NOMO-1 (cell line): ENCODE measurements around the gene RAET1G.
"Not testable (repeated sequence)": the region's sequence is repeated elsewhere in the genome, so short reads cannot be mapped to it uniquely, and the experiment has no call there.

Source experiments
- DNase-seq, 2 experiments: peaks; one replicate each; lab custom pipeline; 2025; ENCODE audit not compliant: unreplicated experiment in 2 of 2; lab: John Stamatoyannopoulos, UW

RAET1G gene

DNA sequence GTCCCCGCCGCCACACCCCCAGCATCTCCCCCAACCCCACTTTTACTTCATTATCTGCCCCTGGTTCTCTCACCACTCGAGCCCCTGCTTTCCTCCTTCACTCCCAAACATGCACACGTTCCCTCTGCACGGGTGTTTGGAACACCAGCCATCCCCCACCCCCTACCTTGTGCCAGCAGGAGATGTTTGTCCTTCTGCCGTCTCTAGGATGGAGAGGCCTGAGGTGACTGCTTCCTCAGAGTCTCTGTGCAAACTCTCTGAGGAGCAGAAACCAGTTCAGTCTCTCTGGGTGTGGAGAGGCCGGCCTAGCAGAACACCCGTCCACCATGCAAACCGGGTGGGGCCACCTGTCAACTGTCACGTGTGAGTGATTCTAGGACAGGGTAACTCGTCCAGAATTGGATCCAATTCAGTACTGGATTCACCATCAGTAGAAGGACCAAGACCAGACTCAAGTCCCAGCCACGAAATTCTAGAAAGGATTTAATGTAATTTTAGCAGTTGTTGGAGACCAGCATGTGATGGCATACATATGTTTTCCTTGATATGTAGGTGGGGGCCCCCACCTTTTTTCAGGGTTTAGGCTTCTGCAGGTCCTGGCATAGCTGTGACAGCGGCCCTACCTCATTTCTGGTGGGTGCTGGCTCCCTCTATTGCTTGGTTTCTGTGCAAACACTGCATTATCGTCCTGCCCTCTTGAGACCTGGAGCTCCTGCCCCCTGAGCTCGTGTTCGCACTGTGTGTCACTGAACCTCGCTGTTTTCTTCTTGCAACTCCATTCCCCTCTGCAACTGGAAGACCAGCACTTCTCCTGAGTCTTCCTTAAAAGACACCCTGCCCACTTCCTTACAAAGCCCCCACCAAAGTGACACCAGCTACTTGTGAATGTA is 24.8 kb downstream of the RAET1G start, which contains the start of gene RAET1E:
Gene RAET1E, minus strand, starts transcription at position 259 of the 890 bp plus-strand sequence. CDS start 7,212 bp downstream, outside the sequence.
- no peak for DNase-seq

DNA sequence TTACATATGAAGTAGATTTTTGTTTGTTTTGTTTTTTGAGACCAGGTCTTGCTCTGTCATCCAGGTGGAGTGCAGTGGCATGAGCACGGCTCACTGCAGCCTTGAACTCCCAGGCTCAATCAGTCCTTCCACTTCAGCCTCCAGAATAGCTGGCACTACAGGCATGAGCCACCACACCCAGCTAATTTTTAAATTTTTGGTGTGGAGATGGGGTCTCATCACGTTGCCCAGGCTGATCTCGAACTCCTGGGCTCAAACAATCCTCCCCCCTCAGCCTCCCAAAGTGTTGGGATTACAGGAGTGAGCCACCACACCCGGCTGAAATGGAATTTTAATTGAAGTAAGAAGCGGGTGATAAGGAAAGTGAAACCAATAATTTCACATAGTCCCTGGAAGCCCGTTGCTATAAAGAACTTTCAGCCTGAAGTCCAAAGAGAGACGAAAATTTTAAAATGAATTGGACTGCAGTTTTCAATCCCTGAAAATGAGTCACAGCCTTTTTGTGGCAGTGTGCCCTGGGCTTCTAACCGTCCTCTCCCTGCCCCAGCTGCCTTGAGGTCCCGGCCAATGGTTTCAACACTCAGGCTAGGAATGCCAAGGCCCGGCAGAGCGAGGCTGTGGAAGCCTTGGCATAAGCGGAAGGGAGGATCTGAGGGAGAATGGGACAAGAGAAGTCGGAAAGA is 25.8 kb downstream of the RAET1G start:
- DNase-seq, result no peak

DNA sequence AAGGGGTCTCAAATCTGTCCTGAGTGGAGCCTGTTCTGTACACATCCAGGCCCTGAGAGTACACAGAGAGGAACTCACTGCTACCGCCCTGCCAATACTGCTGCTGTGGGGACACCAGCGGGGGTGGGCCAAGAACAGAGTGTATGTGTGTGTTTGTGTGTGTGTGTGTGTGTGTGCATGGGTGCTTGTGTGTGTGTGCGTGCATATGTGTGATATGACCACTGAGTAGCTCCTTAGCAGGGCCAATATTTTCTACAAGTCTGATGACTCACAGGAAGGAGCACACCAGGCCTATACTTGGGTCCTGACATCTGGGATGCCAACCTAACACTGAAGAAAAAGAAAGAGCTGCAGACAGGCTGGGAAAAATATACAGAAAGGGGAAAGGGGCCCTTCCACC is 26.4 kb downstream of the RAET1G start:
- no peak for DNase-seq

- no peak for DNase-seq
Measured at GRCh38 chr6:149895833-149896271, 27.1 kb downstream of the RAET1G start.

DNA sequence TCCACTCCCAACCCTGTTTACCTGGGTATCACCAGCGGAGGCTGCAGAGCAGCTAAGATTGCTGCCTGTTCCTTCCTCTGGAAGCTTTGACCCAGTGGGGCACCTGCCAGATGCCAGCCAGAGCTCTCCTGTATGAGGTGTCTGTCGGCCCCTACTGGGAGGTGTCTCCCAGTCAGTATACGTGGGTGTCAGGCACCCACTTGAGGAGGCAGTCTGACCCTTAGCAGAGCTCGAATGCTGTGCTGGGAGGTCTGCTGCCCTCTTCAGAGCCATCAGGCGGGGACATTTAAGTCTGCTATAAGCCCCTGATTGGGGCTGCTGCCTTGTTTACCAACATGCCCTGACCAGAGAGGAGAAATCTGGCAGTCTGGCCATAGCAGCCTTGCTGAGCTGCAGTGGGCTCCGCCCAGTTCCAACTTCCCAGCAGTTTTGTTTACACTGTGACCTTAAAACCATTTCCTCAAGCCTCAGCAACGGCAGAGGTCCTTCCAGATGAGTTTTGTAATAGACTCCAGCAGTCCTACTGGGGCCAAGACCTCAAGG is 27.8 kb downstream of the RAET1G start:
- no peak for DNase-seq

DNA sequence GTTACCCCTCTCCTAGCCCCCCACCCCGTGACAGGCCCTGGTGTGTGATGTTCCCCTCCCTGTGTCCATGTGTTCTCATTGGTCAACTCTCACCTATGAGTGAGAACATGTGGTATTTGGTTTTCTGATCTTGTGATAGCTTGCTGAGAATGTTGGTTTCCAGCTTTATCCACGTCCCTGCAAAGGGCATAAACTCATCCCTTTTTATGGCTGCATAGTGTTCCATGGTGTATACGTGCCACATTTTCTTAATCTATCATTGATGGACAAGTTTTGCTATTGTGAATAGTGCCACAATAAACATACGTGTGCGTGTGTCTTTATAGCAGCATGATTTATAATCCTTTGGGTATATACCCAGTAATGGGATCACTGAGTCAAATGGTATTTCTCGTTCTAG is 31.1 kb downstream of the RAET1G start:
- DNase-seq, result not testable (repeated sequence)

DNA sequence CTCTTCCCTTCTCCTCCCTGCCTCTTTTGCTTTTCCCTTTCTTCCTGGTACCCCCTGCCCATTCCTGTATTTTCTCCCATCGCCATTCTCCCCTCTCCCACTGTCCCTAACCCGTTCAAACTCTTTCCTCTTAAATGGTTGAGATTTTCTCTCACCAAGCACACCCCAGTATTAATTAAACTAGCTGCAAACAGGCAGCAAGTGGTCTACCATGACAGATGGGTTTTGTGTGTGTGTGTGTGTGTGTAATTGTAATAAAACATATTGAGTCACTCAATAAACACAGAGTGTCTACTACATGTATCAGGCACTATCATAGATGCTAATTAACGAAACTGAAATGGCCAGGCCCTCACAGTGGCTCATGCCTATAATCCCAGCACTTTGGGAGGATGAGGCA is 31.7 kb downstream of the RAET1G start:
- DNase-seq, result no peak

- no peak for DNase-seq
Measured at GRCh38 chr6:149890629-149891045, 32.3 kb downstream of the RAET1G start.

- no peak for DNase-seq
Measured at GRCh38 chr6:149889326-149889725, 33.6 kb downstream of the RAET1G start.

GRCh38 chr6:149888659-149889058 is 34.3 kb downstream of the RAET1G start:
- DNase-seq, result peak; percentile 69 to 77

- DNase-seq, result no peak
Measured at GRCh38 chr6:149888093-149888492, 34.8 kb downstream of the RAET1G start.

DNA sequence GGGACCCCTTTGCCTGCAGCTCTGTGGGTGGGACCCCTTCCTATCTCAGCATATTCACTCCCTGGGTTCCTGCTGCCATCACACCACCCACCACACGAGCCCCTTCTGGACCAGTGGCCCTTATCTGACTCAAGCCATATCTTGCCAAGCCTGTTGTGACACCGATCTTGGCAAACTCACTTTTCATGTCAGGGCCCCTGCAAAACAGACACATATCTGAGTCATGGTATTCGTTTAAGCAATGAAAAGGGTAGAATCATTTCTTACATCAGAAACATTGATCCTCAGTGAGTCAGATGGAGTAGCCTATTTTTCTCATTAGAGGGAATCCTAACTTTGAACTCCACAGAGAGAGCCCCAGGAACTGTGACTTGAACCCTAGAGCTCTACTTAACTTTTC is 35.6 kb downstream of the RAET1G start:
- DNase-seq, result no peak

- no peak for DNase-seq
Measured at GRCh38 chr6:149885888-149886287, 37.0 kb downstream of the RAET1G start.

DNA sequence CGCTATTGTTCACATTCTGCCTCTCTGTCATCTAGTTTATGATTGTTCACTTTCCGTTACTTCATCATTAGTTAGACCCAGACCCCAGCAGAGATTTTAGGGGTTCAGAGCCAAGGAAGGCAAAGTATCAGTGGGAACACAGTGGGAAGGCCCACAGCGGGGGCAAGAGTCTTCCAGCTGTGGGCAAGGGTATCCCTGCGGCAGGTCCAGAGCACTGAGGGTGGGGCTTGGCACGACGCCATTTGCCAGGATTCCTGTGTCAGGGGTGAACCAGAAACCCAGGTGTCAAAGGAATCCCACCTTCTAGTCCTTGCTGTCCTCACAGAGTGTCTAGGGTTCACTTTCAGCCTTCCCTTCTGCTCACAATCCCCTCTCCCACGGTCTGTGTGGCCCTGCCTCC is 38.3 kb downstream of the RAET1G start:
- DNase-seq, result no peak

- DNase-seq, result no peak
Measured at GRCh38 chr6:149884215-149884614, 38.7 kb downstream of the RAET1G start.

DNA sequence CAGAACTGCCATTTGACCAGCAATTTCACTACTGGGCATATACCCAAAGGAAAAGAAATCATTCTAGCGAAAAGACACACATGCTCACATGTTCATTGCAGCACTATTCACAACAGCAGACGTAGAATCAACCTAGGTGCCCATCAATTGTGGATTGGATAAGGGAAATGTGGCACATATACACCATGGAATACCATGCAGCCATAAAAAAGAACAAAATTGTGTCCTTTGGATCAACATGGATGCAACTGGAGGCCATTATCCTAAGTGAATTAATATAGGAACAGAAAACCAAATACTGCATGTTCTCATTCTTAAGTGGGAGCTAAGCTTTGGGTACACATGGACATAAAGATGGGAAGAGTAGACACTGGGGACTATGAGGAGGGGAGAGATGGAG is 41.1 kb downstream of the RAET1G start:
- DNase-seq, result no peak

- no peak for DNase-seq
Measured at GRCh38 chr6:149881066-149881766, 41.7 kb downstream of the RAET1G start.

- no peak for DNase-seq
Measured at GRCh38 chr6:149877659-149878058, 45.3 kb downstream of the RAET1G start.

DNA sequence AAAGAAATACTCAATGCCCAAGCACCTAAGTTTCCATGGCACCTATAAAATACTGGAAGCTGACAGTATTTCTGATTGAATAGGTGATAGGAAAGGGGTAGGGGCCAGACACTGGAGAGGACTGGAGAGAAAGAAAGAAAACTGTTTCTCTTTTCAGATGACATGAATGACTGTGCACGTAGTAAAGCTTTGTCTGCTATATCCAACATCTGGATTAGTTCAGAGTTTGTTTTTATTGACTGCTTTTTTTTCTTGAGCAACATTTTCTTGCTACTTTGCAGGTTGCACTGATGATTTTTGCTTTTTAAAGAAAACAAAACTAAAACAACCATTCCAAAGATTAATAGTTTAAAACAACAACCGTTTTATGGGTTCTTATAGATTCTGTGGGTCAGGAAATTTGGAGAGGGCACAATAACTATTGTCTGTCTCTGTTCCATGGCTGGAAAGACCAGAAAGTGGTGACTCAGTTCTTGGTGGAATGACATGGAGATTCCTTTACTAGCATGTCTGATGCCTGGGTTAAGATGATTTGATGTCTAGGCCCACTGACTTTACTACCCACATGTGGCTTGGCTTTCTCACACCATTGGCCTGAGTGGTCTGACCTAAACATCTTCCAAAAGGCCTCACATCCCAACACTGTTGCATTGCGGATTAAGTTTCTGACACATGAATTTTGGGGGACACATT is 46.5 kb downstream of the RAET1G start:
- DNase-seq, result no peak

- no peak for DNase-seq
Measured at GRCh38 chr6:149872233-149872632, 50.7 kb downstream of the RAET1G start.
